Colonic mucosa (tissue), 4 donors: ENCODE results near the gene TMA7. TPM values are rescaled to one million over a fixed set of nuclear protein-coding genes. Genes with fewer than 3 reads are reported as not detected.

ENCODE experiments used
- DNase-seq: peaks from one replicate; pipeline ENCODE4 v3.0.0-alpha.2; 2020
- H3K27ac ChIP-seq: fragments of 200-600 bp; one replicate; pipeline ENCODE4 v1.8.0; 2021
- H3K27me3 ChIP-seq: fragments of 200-600 bp; one replicate; pipeline ENCODE4 v1.8.0; 2021
- H3K36me3 ChIP-seq: fragments of 200-600 bp; one replicate; pipeline ENCODE4 v1.8.0; 2021
- H3K4me1 ChIP-seq: fragments of 200-600 bp; one replicate; pipeline ENCODE4 v1.8.0; 2021; ENCODE audit warnings: mild to moderate bottlenecking
- H3K4me3 ChIP-seq: fragments of 200-600 bp; one replicate; pipeline ENCODE4 v1.8.0; 2021
- H3K9ac ChIP-seq, 2 donors: one replicate each; pipeline ENCODE4 v1.7.0; 2013; ENCODE audit warnings: control low read depth in 2 of 2, low read depth in 2 of 2, low read length in 2 of 2
- H3K9me3 ChIP-seq: fragments of 200-600 bp; one replicate; pipeline ENCODE4 v1.8.0; 2021
- intact Hi-C: fragments of 100-400 bp; cut with DNase I; formaldehyde crosslinking; loops from one replicate; pipeline ENCODE4 v1.14.1; 2022
- total RNA-seq, 2 donors: library from RNA; stranded (reverse); fragmentation: NEBNext Ultra II Directional in 1 of 2; extraction: Animal tissue kit (Norgen Biotek cat#: 25700) in 1 of 2; gene quantifications; one replicate each; pipeline ENCODE4 v1.2.1, GENCODE V29; 2021
- TF ChIP-seq, protein P1 (sequence below): fragments of 200-600 bp; IDR thresholded peaks from one replicate; pipeline ENCODE4 v1.8.0; 2022; ENCODE audit warnings: antibody characterized with exemption, mild to moderate bottlenecking
- donor health status: healthy.
- donor health status: DM: no; HTN: no; CAD: no.
- donor health status: DM: no; HTN: no; CAD: no.

The TMA7 gene
- total RNA-seq, 2 donors from 2014 or later, result 185 to 259 TPM

DNA sequence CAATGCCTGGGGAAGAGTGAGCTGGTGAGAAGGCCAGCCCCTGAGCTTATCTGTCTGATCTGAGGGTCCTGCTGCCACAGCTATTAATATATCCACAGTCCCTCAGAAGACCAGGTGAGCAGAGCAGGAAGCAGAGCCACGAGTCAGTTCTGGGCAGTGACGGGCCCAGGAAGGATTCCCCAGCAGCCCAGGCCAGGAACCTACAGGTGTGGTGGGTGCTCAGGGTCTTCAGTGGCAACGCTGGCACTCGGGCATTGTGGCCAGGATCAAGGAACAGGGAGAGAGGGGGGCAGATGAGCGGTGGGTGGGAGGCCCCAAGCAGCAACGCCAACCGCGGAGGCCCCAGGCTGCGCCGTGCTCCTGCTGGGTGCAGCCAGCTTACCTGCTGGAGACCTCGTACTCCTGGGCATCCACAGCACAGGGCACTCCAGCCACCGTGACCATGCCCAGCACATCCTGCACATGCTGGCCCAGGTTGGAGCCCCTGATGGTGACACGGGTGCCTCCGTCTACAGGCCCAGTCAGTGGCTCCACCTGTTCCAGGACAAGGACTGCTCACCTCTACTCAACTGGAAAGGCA lies 22.4 kb upstream of the TMA7 start:
- TF ChIP-seq, protein P1, sequence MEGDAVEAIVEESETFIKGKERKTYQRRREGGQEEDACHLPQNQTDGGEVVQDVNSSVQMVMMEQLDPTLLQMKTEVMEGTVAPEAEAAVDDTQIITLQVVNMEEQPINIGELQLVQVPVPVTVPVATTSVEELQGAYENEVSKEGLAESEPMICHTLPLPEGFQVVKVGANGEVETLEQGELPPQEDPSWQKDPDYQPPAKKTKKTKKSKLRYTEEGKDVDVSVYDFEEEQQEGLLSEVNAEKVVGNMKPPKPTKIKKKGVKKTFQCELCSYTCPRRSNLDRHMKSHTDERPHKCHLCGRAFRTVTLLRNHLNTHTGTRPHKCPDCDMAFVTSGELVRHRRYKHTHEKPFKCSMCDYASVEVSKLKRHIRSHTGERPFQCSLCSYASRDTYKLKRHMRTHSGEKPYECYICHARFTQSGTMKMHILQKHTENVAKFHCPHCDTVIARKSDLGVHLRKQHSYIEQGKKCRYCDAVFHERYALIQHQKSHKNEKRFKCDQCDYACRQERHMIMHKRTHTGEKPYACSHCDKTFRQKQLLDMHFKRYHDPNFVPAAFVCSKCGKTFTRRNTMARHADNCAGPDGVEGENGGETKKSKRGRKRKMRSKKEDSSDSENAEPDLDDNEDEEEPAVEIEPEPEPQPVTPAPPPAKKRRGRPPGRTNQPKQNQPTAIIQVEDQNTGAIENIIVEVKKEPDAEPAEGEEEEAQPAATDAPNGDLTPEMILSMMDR, result no peak
- Histone ChIP-seq H3K4me1 (no peaks in the 10 kb centered on the region), H3K27me3 (no peaks in the 10 kb centered on the region), H3K36me3 (peaks cover 2% of the 10 kb centered on the region), H3K9me3 (no peaks in the 10 kb centered on the region), H3K27ac (no peak overlapping the region), H3K4me3 (no peak overlapping the region), H3K9ac (no peak overlapping the region)
- intact Hi-C loops, result no loop called here
- no peak for DNase-seq

- H3K9ac ChIP-seq, result no peak overlapping the region
- no peaks in the 10 kb centered on the region for H3K36me3 ChIP-seq
- intact Hi-C loops, result no loop called here
Measured at GRCh38 chr3:48418140-48418539, 21.9 kb upstream of the TMA7 start.

GRCh38 chr3:48418651-48419050 lies 21.4 kb upstream of the TMA7 start:
- H3K4me1 ChIP-seq, result no peaks in the 10 kb centered on the region
- intact Hi-C loops, result no loop called here
- no peaks in the 10 kb centered on the region for H3K36me3 ChIP-seq
- TF ChIP-seq, protein P1, result no peak
- DNase-seq, result no peak
- H3K27ac ChIP-seq, result no peak overlapping the region
- H3K27me3 ChIP-seq, result no peaks in the 10 kb centered on the region
- no peaks in the 10 kb centered on the region for H3K9me3 ChIP-seq
- no peak overlapping the region for H3K9ac ChIP-seq
- H3K4me3 ChIP-seq, result no peak overlapping the region

More at GRCh38 chr3:48418140-48418539, 21.9 kb upstream of the TMA7 start:
- Histone ChIP-seq H3K27me3 (no peaks in the 10 kb centered on the region), H3K4me3 (no peak overlapping the region), H3K27ac (no peak overlapping the region), H3K9me3 (no peaks in the 10 kb centered on the region), H3K4me1 (no peaks in the 10 kb centered on the region)
- DNase-seq, result no peak
- TF ChIP-seq, protein P1, result no peak

GRCh38 chr3:48419149-48419548 lies 20.9 kb upstream of the TMA7 start:
- H3K4me1 ChIP-seq, result no peaks in the 10 kb centered on the region

GRCh38 chr3:48419597-48419996 lies 20.5 kb upstream of the TMA7 start:
- Histone ChIP-seq H3K36me3 (no peaks in the 10 kb centered on the region), H3K9ac (no peak overlapping the region), H3K27ac (no peak overlapping the region), H3K27me3 (no peaks in the 10 kb centered on the region), H3K4me3 (no peak overlapping the region), H3K9me3 (no peaks in the 10 kb centered on the region), H3K4me1 (no peaks in the 10 kb centered on the region)
- TF ChIP-seq, protein P1, result no peak
- intact Hi-C loops, result no loop called here
- DNase-seq, result no peak

More at GRCh38 chr3:48419149-48419548, 20.9 kb upstream of the TMA7 start:
- intact Hi-C loops, result no loop called here
- H3K4me3 ChIP-seq, result no peak overlapping the region
- TF ChIP-seq, protein P1, result no peak
- no peaks in the 10 kb centered on the region for H3K27me3 ChIP-seq
- no peak for DNase-seq
- H3K9ac ChIP-seq, result no peak overlapping the region
- no peak overlapping the region for H3K27ac ChIP-seq
- no peaks in the 10 kb centered on the region for H3K36me3 ChIP-seq
- no peaks in the 10 kb centered on the region for H3K9me3 ChIP-seq
